Left ventricle myocardium superior (tissue), 1 donor: ENCODE measurements around the gene PAPPA. TPM values are rescaled to one million over a fixed set of nuclear protein-coding genes. Genes with fewer than 3 reads are reported as not detected.

Experiments
- ATAC-seq: fragments of 200-7000 bp; cut with Tn5 transposase; one replicate; pipeline ENCODE4 v1.9.1; 2020; ENCODE audit warnings: mild to moderate bottlenecking, moderate library complexity
- DNase-seq: peaks from one replicate; pipeline ENCODE4 v3.0.0-alpha.2; 2020
- intact Hi-C: fragments of 100-400 bp; cut with micrococcal nuclease; formaldehyde crosslinking; loops from one replicate; pipeline ENCODE4 v1.11.0; 2022
- total RNA-seq: library from RNA; stranded (reverse); fragmentation: NEBNext Ultra II Directional; extraction: Animal tissue kit (Norgen Biotek cat#: 25700); gene quantifications from one replicate; pipeline ENCODE4 v1.2.1, GENCODE V29; 2021
- donor health status: DM: no; HTN: yes; CAD: no; lungs with severe emphysema.

The PAPPA gene
- total RNA-seq, 1 donor from 2014 or later: 1.1 TPM

DNA sequence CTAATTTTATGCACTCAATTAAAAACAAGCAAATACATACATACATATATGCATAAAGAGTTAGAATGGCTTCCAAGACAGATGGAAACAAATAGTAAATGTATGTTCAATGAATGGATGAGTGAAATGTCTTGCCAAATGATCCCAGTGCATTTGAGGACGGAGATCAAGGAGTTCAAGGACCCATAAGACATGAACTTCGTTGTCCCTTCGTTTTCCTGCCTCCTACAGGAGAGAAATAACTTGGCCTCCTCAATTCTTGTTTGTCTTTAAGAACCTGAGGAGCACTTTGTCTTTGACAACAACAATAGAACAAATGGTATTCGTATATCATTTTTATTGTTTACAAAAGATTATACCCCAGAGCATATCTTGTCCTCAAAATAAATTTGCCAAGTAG, 2.4 kb upstream of the PAPPA start:
- no peak for ATAC-seq
- DNase-seq: no peak
- intact Hi-C loops: no loop called here

DNA sequence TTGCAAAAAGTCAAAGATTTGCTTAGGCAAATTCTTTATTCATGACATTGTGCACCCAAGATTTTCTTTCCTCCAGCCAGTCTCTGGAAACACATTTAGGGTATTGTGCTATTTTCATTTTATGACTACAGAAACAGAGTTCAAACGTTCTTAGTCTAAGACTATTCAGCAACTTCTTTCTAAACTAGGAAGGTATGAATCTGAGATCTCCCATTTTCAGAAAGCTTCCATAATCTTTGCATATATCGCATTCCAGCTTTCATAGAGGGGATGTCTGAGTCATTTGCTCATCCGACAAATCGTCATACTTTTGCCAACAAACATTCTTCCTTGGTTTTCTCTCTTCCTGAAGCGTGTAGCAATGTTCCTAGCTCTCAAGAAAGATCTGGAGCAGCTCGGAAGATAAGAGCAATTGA, 1.6 kb upstream of the PAPPA start:
- intact Hi-C loops: no loop called here
- ATAC-seq (no peak), DNase-seq (no peak)

DNA sequence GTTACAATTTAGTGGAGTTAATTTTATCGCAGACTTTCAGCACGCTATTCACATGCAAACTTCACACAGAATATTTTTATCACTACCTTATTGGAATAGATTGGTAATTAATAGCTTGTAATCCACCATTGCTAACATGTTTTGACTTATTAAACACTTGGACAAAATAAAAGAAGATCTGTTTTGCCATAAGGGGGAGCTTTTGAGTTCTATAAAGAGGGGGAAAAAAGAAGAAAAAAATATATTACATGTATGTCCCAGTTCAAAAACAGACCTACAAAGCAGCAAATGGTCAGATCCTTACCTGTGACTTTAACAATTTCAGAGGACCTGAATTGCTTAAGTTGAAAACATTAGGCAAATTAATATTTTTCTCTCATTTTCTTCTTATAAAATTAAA, 1.2 kb upstream of the PAPPA start:
- ATAC-seq (no peak), DNase-seq (no peak)
- intact Hi-C loops: no loop called here

DNA sequence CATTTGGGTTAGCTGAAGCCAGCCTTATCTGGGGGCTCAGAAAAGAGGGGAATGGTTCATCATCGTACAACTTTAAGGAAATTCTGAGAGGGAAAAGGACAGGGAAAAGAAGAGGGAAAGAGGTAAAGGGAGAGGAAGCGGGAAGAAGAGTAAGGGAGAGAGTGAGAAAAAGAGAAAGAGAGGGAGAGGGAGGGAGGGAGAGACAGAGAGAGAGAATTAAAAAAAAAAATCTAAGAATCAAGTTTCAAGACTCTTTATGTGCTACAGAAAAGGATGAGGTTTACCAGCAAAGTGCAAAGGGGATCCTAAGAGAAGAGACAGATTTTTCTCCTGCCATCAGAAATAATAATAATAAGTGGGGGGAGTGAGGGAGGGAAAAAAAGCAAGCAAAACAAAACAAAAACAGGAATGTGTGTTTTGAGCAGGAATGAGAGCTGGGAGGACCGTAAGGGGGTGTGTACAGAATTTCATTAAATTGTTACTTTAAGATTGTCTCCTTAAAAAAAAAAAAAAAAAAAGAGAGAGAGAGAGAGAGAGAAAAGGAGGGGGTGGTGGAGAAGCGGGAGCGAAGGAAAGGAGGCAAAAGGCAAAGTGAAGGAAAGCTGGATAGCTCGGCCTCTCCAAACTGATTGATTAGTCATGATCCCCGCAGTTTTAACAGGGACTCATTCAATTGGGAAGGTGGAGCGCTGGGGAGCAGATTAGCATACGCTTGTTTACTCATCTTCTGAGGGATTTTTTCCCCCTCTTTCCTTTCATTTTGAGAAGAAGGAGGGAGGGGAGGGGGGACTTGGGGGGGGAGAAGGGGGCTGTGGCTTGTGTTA, 438 bp upstream of the PAPPA start:
- ATAC-seq (no peak), DNase-seq (no peak)
- intact Hi-C loops: no loop called here

DNA sequence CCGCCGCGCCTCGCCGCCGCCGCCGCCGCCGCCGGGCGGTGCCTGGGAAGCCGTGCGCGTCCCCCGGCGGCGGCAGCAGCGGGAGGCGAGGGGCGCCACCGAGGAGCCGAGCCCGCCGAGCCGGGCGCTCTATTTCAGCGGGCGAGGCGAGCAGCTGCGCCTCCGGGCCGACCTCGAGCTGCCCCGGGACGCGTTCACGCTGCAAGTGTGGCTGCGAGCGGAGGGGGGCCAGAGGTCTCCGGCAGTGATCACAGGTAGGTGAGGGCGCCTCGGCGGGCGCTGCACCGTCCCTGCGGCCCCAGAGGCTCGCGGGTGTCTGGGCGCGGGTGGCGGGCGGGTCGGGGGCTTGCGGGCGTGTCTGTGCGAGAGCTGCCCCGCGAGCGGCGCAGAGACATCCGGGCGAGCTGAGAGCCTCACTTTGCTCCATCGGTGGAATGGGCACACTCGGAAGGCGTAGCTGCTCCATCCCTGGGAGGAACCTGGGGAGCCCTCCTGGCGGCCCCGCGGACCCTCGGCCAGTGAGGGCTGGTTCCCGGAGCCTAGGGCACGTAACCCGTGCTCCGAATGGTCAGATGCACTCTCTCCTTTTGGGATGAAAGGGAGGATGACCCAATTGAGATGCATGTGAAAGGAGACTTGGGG, 864 bp downstream of the PAPPA start:
- DNase-seq (peak; percentile 60), ATAC-seq (peak; percentile 21)
- intact Hi-C loops: no loop called here

DNA sequence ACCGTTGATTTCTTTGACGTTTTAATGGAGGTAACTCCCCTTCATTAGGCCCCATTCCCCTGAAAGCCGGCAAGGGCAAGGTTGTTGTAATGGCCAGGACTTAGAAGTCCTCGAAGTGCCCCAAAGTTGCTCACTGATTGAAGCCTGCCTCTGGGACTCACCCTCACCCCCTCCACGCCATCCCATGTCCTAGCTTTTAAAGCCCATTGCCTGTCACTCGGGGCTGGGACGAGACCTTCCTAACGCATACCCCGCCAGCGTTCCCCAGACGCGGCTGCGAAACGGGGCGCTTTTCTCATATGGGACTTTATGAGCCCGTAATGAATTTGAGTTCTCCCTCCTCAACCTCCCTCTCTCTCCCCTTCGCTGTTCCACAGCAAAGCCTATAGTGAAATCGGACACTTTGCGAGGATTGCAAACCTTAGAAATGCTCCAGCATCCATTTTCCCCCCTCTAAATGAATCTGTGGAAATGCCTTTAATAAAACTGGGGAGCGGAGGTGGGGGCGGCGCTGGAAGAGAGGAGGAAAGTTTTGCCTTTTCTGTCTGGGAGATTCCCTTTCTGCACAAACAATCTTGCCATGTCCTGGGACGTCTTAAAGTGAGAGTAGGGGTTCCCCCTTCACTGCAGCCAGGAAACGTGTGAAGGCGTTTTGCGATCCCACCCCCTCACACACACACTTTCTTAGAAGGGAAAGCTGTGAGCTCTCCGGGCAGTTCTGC, 1.5 kb downstream of the PAPPA start:
- ATAC-seq: no peak
- no peak for DNase-seq
- intact Hi-C loops: loop anchor here (5.0 kb wide), 1 partner anchor 417 kb away; no protein-coding TSS in a partner anchor

DNA sequence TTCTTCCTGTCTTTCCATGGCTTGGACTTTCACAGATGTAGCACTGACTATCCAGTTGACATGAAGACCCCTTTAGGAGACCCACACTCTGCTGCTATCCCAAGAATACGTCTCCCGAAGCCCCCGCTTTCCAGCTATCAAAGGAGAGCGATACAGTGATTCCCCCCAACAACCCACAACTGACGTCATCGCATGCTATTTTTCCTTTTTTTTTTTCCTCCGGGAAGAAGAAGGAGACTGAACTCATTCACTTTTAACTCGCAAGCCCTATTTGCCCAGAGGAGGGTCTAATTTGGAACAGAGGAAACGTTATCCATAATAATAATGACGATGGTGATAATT, 2.1 kb downstream of the PAPPA start:
- no peak for DNase-seq
- ATAC-seq: no peak
- intact Hi-C loops: loop anchor here (5.0 kb wide), 1 partner anchor 417 kb away; no protein-coding TSS in a partner anchor

DNA sequence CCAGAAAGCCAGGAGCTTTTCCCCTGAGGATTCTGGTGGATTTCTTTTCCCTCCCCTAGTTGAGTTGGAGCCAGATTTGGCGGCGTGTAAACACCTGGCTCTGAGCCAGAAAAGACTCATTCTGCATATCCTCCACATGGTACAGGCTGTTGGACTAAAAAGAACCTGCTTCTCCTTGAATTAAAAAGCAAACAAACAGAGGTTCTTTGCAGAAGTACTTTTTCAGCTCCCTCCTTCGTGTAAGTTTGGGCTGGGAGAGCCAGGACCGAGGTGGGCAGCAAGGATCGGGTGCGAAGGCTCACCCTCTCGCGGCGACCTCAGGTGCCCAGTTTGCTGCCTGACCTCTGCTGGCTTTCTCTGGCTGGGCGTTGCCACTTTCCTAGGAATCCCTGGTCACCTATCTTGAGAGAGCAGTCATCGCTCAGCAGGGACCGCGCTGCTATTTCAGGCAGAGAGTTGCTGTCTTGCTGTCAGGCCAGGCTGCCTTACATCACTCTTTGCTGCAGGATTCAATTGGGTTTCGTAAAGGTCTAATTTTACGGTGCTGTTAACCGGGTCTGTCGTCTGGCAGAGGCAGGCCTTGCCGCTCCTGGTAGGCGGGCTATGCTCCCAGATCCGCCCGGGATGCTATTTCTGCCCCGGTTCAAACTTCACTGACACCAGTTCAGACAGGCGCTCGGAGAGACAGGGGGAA, 3.2 kb downstream of the PAPPA start:
- ATAC-seq: peak; percentile 93
- peak; percentile 83 for DNase-seq
- intact Hi-C loops: loop anchor here (5.0 kb wide), 1 partner anchor 416 kb away; no protein-coding TSS in a partner anchor

DNA sequence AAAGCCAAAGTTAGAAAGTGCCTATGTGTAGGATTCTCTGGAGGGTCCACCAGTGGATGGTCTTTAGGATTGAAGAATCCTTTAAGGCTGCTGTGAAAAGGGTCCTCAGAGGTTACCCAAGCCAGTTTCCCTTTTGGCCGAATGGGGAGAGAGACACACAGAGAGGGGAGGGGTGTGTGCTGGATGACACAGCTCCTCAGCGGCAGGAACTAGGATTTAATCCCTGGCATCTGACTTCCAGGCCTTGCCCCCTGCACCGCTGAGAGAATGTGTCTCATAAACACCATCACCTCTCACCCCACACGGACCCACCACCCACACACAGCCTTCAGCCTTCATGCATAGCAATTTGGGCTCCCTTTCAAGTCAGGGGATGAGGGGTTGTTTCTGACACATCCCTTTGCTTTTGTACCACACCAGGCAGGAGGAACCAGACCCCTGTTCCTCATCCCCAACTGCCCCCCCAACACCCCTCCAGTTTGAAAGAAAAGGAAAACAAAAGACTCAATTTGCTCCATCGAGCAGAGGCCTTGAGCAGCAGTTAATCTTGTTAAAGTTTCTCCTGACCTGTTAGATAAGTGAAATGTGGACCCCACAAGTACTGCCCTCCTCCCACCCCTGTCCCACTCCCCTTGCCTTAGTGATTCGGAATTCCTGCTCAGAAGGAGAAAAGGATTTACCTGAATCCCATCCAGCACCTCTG, 4.0 kb downstream of the PAPPA start:
- peak; percentile 10 for ATAC-seq

DNA sequence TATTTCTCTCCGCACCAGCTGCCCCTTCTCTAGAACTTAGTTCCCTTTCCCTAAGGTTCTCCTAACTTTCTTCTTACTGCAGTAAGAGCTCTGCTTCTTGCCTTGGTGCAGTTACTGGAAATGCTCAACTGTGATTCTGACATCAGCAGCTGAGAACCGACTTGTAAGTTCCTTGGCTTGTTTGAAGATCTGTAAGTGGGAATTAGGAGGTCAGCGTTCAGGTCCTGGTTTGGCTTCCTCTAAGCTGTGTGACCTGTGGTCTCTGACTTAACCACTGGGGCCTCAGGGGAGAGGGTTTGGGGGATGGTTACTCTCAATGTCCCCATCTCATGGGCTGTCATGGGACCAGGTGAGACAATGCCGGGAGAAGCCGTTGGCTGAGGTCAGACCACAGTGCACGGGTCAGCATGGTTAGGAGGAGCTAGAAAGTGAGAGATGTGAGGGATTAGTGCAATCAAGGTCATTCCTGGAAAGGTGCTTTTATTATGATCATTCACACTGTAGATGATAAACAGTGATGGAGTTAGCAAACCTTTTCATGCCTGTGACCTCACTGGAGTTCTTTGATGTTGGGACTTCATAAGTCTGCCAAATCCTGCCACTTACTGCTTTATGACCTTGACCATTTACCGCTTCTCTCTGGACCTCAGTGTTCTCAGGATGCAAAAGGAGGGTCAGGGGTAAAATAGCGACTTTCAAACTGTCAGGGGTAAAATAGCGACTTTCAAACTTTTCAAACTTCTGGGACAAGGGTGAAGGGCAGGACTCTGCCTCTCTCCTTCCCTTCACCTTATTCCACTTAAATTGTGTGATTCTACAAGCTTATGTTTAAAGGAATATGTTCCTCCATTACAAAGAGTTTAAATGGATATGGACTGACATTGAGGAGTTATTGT, 7.3 kb downstream of the PAPPA start:
- intact Hi-C loops: loop anchor here (10.0 kb wide), 1 partner anchor 494 kb away; no protein-coding TSS in a partner anchor
- ATAC-seq (no peak), DNase-seq (no peak)

More for the DNA sequence above, 4.0 kb downstream of the PAPPA start:
- intact Hi-C loops: loop anchor here (5.0 kb wide), 1 partner anchor 415 kb away; no protein-coding TSS in a partner anchor
- no peak for DNase-seq

DNA sequence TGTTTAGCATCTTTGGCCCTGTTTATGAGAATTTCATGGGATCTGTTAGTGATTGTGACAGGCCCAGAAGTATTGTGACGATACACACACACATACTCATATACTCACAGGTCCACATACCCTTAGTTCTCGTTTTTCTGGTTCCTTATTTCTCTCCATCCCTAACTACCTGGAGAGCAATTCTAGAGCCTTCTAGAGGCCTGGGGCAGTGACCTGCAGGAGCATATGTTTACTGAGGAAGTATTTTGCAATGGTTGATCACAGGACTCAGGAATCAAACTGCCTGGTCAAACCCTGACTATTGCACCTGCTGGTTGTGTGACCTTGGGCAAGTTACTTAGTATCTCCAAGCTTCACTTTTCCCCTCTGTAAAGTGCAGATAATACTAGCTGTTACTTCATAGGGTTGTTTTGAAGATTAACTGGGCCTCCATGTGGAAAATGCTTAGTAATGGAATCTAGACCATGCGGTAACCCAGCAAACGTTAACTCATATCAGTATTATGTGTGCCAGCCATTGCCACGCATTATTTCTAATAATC, 8.7 kb downstream of the PAPPA start:
- intact Hi-C loops: loop anchor here (10.0 kb wide), 1 partner anchor 492 kb away; no protein-coding TSS in a partner anchor
- DNase-seq (no peak), ATAC-seq (peak; percentile 23)

DNA sequence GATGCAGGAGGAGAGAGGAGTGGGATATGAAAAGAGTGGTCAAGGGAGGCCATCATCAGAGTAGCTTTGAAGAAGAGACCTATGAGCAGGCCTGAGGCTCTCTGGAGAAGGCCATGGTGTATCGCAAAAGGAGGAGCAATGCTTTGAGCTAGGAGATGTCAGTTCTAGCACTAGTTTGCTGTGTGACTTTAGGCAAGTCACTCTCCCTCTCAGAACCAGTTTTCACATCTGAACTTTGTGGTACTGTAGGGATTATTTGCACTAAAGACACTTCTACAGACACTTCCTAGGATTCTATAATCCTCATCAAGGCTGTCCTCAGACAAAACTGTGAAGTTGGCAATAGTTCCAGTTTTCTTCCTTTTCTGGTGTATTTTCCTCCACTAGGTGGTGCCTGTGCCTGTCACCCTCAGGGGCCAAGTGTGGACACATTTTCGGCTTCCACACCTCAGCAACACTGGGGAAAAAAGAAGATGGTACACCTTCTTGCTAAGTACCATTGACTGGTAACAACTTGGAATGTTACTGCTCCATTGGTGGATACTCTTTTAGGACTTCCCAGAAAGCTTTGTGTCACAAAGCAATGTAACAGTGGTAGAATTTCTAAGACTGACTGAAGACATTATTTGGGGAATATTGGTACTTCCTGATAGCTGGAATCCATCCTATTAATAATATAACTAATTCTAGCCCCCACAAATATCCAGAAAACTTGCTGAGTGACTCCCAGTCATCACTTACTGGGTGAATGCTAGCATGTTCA, 9.9 kb downstream of the PAPPA start:
- no peak for DNase-seq
- ATAC-seq: peak; percentile 52
- intact Hi-C loops: loop anchor here (10.0 kb wide), 1 partner anchor 491 kb away; no protein-coding TSS in a partner anchor

DNA sequence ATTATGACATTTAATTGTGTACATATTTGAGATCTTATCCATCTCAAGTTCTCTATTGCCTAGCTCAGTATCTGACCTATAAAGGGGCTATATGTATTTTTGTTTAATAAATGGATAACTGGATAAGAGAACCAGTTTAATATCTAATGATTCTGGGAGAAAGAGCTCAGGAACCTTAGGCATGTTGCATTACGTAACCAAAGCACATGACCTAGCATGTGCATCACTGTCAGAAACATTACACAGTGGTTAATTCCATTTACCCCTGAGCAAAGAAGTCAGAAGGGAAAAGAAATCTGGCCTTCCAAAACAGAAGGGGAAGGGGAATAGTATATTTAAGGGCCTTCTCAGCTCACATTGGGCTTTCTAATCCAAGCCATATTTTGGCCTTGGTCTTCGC, 12.3 kb downstream of the PAPPA start:
- intact Hi-C loops: loop anchor here (10.0 kb wide), 1 partner anchor 489 kb away; no protein-coding TSS in a partner anchor
- DNase-seq: no peak

DNA sequence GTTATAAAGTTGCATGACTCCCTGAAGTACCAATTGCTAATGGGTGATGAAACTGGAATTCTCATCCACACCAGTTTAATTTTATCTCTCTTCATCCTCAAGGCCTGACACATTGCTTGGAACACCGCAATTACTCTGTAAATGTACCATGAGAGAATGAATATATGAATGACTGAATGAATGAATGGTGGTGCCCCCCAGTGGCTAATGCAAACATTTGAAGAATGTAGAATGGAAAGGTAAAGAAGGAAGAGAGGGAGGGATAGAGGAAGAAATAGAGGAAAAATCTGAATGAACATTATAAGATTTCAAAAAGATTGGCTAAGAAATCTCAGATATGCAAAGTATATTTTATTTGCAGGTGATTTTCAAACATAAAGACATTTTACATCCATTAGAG, 13.1 kb downstream of the PAPPA start:
- no peak for ATAC-seq
- DNase-seq: no peak
- intact Hi-C loops: loop anchor here (10.0 kb wide), 1 partner anchor 488 kb away; no protein-coding TSS in a partner anchor

More for the DNA sequence above, 12.3 kb downstream of the PAPPA start:
- no peak for ATAC-seq

DNA sequence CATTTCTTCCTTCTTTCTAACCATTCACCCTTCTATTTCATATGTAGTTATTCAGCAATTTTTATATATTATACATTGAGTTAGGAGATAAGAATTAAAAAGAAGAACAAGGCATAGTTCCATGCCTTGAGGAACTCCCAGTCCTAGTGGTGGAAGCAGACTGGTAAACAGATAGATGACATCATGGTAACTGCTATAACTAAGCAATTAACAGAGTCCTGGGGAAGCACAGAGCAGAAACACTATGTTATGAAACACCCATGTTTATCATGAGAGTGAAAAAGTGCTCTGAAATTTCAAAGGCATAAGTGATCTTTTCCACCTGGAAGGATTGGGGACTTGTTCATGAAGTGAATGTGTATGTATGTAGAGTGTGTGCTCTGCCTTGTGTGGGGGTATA, 14.6 kb downstream of the PAPPA start:
- ATAC-seq (no peak), DNase-seq (no peak)
- intact Hi-C loops: loop anchor here (10.0 kb wide), 1 partner anchor 487 kb away; no protein-coding TSS in a partner anchor

DNA sequence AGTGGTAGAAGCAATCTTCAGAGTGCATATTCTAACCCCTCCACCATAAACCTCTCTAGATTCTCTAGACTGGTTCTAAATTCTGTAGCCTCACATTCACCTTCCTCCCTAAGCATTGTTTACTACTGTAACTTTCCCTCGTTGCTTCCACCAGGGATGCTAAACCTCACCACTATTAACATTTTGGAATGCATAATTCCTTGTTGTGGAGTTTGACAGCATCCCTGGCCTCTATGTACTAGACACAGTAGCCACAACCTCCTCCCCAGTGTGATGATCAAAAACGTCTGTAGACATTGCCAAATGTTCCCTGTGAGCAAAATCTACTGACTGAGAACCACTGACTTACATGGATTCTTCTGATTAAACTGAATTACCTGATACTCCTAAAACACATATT, 18.6 kb downstream of the PAPPA start:
- intact Hi-C loops: loop anchor here (10.0 kb wide), 1 partner anchor 577 kb away; no protein-coding TSS in a partner anchor
- ATAC-seq (no peak), DNase-seq (no peak)
